HepG2 (cell line): Measurements from ENCODE around the gene CYP4F12. TPM values are rescaled to one million over a fixed set of nuclear protein-coding genes. Genes with fewer than 3 reads are reported as not detected.

Experiments used
- AGO1 ChIP-seq: fragments of 200-400 bp; formaldehyde crosslinking; IDR thresholded peaks from 2 replicates; pipeline ENCODE4 v1.6.1; 2017; ENCODE audit warnings: mild to moderate bottlenecking, low read depth, low read length, moderate library complexity; ENCODE audit not compliant: poor library complexity, severe bottlenecking
- BHLHE40 ChIP-seq: IDR thresholded peaks from 2 replicates; pipeline ENCODE4 v1.6.1; 2011; ENCODE audit warnings: low read length, improper control_type of control experiment
- CCAR2 ChIP-seq: fragments of 200-400 bp; formaldehyde crosslinking; optimal IDR thresholded peaks from 2 replicates; pipeline ENCODE3; 2018; ENCODE audit warnings: low read depth, mild to moderate bottlenecking, low read length, moderate library complexity
- ETV5 ChIP-seq: IDR thresholded peaks from 2 replicates; pipeline ENCODE4 v1.6.1; 2018; ENCODE audit warnings: missing biosample characterization, missing genetic modification reagents, inconsistent platforms, borderline replicate concordance
- HHEX ChIP-seq: IDR thresholded peaks from 2 replicates; pipeline ENCODE4 v1.6.1; 2016; ENCODE audit warnings: control low read depth
- KDM5A ChIP-seq: fragments of 200-600 bp; sonication (generic); IDR thresholded peaks from 2 replicates; pipeline ENCODE4 v1.7.0; 2018; ENCODE audit warnings: antibody characterized with exemption, mild to moderate bottlenecking, low read length, borderline replicate concordance
- MZF1 ChIP-seq: sonication (generic); formaldehyde crosslinking; IDR thresholded peaks from 2 replicates; pipeline ENCODE4 v1.8.1; 2023; ENCODE audit warnings: mild to moderate bottlenecking, missing genetic modification reagents, borderline replicate concordance
- NR2C2 ChIP-seq: sonication (generic); formaldehyde crosslinking; IDR thresholded peaks from 2 replicates; pipeline ENCODE4 v1.4.0; 2020; ENCODE audit warnings: missing genetic modification reagents, mild to moderate bottlenecking, moderate library complexity, borderline replicate concordance
- RNF219 ChIP-seq: sonication (generic); formaldehyde crosslinking; IDR thresholded peaks from 2 replicates; pipeline ENCODE4 v1.5.0; 2020; ENCODE audit warnings: mild to moderate bottlenecking, missing genetic modification reagents
- SKI ChIP-seq: fragments of 450-650 bp; IDR thresholded peaks from one replicate; pipeline ENCODE4 v1.6.1; 2018; ENCODE audit warnings: mild to moderate bottlenecking; ENCODE audit not compliant: partially characterized antibody
- TOPORS ChIP-seq: sonication (generic); formaldehyde crosslinking; IDR thresholded peaks from 2 replicates; pipeline ENCODE4 v1.8.0; 2023; ENCODE audit warnings: mild to moderate bottlenecking, missing genetic modification reagents
- ZBTB10 ChIP-seq: sonication (generic); formaldehyde crosslinking; IDR thresholded peaks from 2 replicates; pipeline ENCODE4 v1.4.0; 2020; ENCODE audit warnings: missing genetic modification reagents, borderline replicate concordance
- ZNF557 ChIP-seq: sonication (generic); formaldehyde crosslinking; IDR thresholded peaks from 2 replicates; pipeline ENCODE4 v1.4.0; 2020; ENCODE audit warnings: missing genetic modification reagents
- ZNF563 ChIP-seq: sonication (generic); formaldehyde crosslinking; IDR thresholded peaks from 2 replicates; pipeline ENCODE4 v1.8.0; 2022; ENCODE audit warnings: mild to moderate bottlenecking, moderate library complexity, missing genetic modification reagents
- polyA plus RNA-seq, 8 experiments: library from polyadenylated mRNA; depleted of rRNA in 3 of 8; stranded (reverse) in 7 of 8; unstranded in 1 of 8; fragments of >200 nt; fragmentation: Illumina TruSeq in 4 of 8; extraction: Trizol in 4 of 8; gene quantifications; 2 replicates each; pipeline versions ENCODE4 v1.2.1 to v1.2.3, GENCODE V29; 2011 to 2016; ENCODE audit warnings: low read depth in 4 of 8, missing spikeins in 1 of 8, mixed read lengths in 1 of 8; ENCODE audit not compliant: insufficient read depth in 1 of 8
- total RNA-seq, 5 experiments: library from RNA; depleted of rRNA; stranded (reverse); fragments of >200 nt; fragmentation: Illumina TruSeq; extraction: Trizol; gene quantifications; 2 replicates each; pipeline ENCODE4 v1.2.3, GENCODE V29; 2016; ENCODE audit warnings: low read depth in 1 of 5
- TF ChIP-seq, protein P1 (sequence below): sonication (generic); formaldehyde crosslinking; IDR thresholded peaks from 2 replicates; pipeline ENCODE4 v1.5.1; 2020; ENCODE audit warnings: mild to moderate bottlenecking, missing genetic modification reagents
- TF ChIP-seq, protein P2 (sequence below): sonication (generic); formaldehyde crosslinking; IDR thresholded peaks from 2 replicates; pipeline ENCODE4 v1.4.0; 2020; ENCODE audit warnings: missing genetic modification reagents, mild to moderate bottlenecking, borderline replicate concordance

Gene CYP4F12
- total and polyA plus RNA-seq, 2 of the 13 experiments (the other 11 are each of a cell fraction or from before 2014, with no cell fraction given): 29.9 to 30.8 TPM

GRCh38 chr19:15640904-15641597, 31.8 kb upstream of the CYP4F12 start (continued):
- TF ChIP-seq, protein P1, sequence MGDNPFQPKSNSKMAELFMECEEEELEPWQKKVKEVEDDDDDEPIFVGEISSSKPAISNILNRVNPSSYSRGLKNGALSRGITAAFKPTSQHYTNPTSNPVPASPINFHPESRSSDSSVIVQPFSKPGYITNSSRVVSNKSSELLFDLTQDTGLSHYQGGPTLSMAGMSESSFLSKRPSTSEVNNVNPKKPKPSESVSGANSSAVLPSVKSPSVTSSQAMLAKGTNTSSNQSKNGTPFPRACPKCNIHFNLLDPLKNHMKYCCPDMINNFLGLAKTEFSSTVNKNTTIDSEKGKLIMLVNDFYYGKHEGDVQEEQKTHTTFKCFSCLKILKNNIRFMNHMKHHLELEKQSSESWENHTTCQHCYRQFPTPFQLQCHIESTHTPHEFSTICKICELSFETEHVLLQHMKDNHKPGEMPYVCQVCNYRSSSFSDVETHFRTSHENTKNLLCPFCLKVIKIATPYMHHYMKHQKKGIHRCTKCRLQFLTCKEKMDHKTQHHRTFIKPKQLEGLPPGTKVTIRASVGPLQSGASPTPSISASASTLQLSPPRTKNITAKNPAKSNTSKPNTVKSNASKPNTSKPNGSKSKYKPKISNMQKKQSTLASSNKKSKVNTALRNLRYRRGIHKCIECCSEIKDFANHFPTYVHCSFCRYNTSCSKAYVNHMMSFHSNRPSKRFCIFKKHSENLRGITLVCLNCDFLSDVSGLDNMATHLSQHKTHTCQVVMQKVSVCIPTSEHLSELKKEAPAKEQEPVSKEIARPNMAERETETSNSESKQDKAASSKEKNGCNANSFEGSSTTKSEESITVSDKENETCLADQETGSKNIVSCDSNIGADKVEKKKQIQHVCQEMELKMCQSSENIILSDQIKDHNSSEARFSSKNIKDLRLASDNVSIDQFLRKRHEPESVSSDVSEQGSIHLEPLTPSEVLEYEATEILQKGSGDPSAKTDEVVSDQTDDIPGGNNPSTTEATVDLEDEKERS (CRISPR knock-in tag): no peak
- TF ChIP-seq ETV5 (no peak; the same call in 1 of the 2 replicates), HHEX (no peak), SKI (peak; percentile 55), ZNF557 (CRISPR knock-in tag) (no peak), RNF219 (CRISPR knock-in tag) (no peak), AGO1 (peak; percentile 26), TOPORS (CRISPR knock-in tag) (no peak), ZBTB10 (CRISPR knock-in tag) (0 out of 2 replicates have a peak, but pooled peaks have one; percentile 21), KDM5A (no peak; the same call in 1 of the 2 replicates), MZF1 (no peak), ZNF563 (0 out of 2 replicates have a peak, but pooled peaks have one; percentile 19), CCAR2 (no peak), BHLHE40 (no peak), NR2C2 (CRISPR knock-in tag) (no peak)
- TF ChIP-seq, protein P2, sequence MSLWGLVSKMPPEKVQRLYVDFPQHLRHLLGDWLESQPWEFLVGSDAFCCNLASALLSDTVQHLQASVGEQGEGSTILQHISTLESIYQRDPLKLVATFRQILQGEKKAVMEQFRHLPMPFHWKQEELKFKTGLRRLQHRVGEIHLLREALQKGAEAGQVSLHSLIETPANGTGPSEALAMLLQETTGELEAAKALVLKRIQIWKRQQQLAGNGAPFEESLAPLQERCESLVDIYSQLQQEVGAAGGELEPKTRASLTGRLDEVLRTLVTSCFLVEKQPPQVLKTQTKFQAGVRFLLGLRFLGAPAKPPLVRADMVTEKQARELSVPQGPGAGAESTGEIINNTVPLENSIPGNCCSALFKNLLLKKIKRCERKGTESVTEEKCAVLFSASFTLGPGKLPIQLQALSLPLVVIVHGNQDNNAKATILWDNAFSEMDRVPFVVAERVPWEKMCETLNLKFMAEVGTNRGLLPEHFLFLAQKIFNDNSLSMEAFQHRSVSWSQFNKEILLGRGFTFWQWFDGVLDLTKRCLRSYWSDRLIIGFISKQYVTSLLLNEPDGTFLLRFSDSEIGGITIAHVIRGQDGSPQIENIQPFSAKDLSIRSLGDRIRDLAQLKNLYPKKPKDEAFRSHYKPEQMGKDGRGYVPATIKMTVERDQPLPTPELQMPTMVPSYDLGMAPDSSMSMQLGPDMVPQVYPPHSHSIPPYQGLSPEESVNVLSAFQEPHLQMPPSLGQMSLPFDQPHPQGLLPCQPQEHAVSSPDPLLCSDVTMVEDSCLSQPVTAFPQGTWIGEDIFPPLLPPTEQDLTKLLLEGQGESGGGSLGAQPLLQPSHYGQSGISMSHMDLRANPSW (CRISPR knock-in tag): no peak
